K562 (cell line): ENCODE data around the gene ABHD3. TPM values are rescaled to one million over a fixed set of nuclear protein-coding genes. Genes with fewer than 3 reads are reported as not detected.

Source experiments
- BCOR ChIP-seq: fragments of 450-650 bp; IDR thresholded peaks from 2 replicates; pipeline ENCODE4 v1.6.1; 2016
- BMI1 ChIP-seq: fragments of 150-350 bp; IDR thresholded peaks from 2 replicates; pipeline ENCODE4 v1.6.1; 2014; ENCODE audit warnings: low read length
- CBX5 ChIP-seq: IDR thresholded peaks from 2 replicates; pipeline ENCODE4 v1.6.1; 2014; ENCODE audit warnings: low read depth, borderline replicate concordance
- CXXC5 ChIP-seq: fragments of 250-450 bp; sonication (Bioruptor Pico); IDR thresholded peaks from 2 replicates; pipeline ENCODE4 v1.8.0; 2022; ENCODE audit warnings: inconsistent platforms, mild to moderate bottlenecking, moderate library complexity
- EZH2 ChIP-seq: IDR thresholded peaks from 2 replicates; pipeline ENCODE4 v1.6.1; 2012; ENCODE audit warnings: low read depth, mild to moderate bottlenecking, inconsistent platforms, low read length, borderline replicate concordance
- KHSRP ChIP-seq: fragments of 450-650 bp; IDR thresholded peaks from 2 replicates; pipeline ENCODE4 v1.6.1; 2017
- RNF219 ChIP-seq: fragments of 250-450 bp; sonication (Bioruptor Pico); IDR thresholded peaks from 2 replicates; pipeline ENCODE4 v1.5.0; 2022; ENCODE audit warnings: mild to moderate bottlenecking
- SAFB ChIP-seq: fragments of 200-400 bp; formaldehyde crosslinking; IDR thresholded peaks from 2 replicates; pipeline ENCODE4 v1.6.1; 2017; ENCODE audit warnings: low read depth, low read length, borderline replicate concordance
- SNRNP70 ChIP-seq: fragments of 200-400 bp; formaldehyde crosslinking; optimal IDR thresholded peaks from 2 replicates; pipeline ENCODE3; 2017; ENCODE audit warnings: low read depth, low read length
- SP2 ChIP-seq: IDR thresholded peaks from 2 replicates; pipeline ENCODE4 v1.6.1; 2011; ENCODE audit warnings: mild to moderate bottlenecking, low read depth, low read length, moderate library complexity; ENCODE audit not compliant: poor library complexity, severe bottlenecking; ENCODE audit errors: extremely low read depth
- TAL1 ChIP-seq: fragments of 450-650 bp; IDR thresholded peaks from 2 replicates; pipeline ENCODE4 v1.6.1; 2016; ENCODE audit warnings: mild to moderate bottlenecking
- TBL1XR1 ChIP-seq, 2 experiments: IDR thresholded peaks; 2 replicates each; pipeline ENCODE4 v1.6.1; 2012; ENCODE audit warnings: improper control_type of control experiment in 2 of 2, low read length in 2 of 2, mild to moderate bottlenecking in 1 of 2
- ZNF121 ChIP-seq: sonication (generic); formaldehyde crosslinking; conservative IDR thresholded peaks from 2 replicates; pipeline ENCODE4 v1.8.0; 2022; ENCODE audit warnings: missing genetic modification reagents
- ZNF507 ChIP-seq: conservative IDR thresholded peaks from 2 replicates; pipeline ENCODE4 v1.6.1; 2017; ENCODE audit warnings: missing genetic modification characterization, missing compliant biosample characterization
- polyA plus RNA-seq, 8 experiments: library from polyadenylated mRNA; depleted of rRNA in 4 of 8; stranded (reverse) in 5 of 8; unstranded in 3 of 8; fragments of >200 nt; fragmentation: Nextera tagmentation in 2 of 8; fragmentation: Illumina TruSeq in 1 of 8; extraction: Ambion mirVana in 2 of 8; extraction: Trizol in 1 of 8; gene quantifications; 2 replicates each; pipeline versions ENCODE4 v1.2.1 to v1.2.3, GENCODE V29; 2011 to 2014; ENCODE audit warnings: inconsistent platforms in 1 of 8, missing spikeins in 1 of 8
- total RNA-seq, 7 experiments: library from RNA; depleted of rRNA in 6 of 7; stranded (reverse); fragments of >200 nt in 6 of 7; fragmentation: Illumina TruSeq in 2 of 7; extraction: Trizol in 2 of 7; gene quantifications; 2 replicates each; pipeline versions ENCODE4 v1.2.1 to v1.2.3, GENCODE V29; 2011 to 2021; ENCODE audit warnings: low replicate concordance in 1 of 7
- TF ChIP-seq, protein P1 (sequence below): fragments of 250-450 bp; sonication (Bioruptor Pico); IDR thresholded peaks from 2 replicates; pipeline ENCODE4 v1.4.0; 2020; ENCODE audit warnings: mild to moderate bottlenecking
- TF ChIP-seq, protein P2 (sequence below): sonication (generic); formaldehyde crosslinking; IDR thresholded peaks from 2 replicates; pipeline ENCODE4 v1.8.0; 2022; ENCODE audit warnings: mild to moderate bottlenecking, missing genetic modification reagents
- TF ChIP-seq, protein P3 (sequence below), 3 experiments: fragments of 200-800 bp in 1 of 3; sonication (Bioruptor generic) in 1 of 3; sonication (generic) in 1 of 3; formaldehyde crosslinking in 1 of 3; IDR thresholded peaks; 2 replicates each; pipeline versions ENCODE4 v1.6.1 to v1.8.0; 2016 to 2022; ENCODE audit warnings: mild to moderate bottlenecking in 2 of 3, missing compliant biosample characterization in 2 of 3, missing genetic modification characterization in 2 of 3, missing genetic modification reagents in 1 of 3
- TF ChIP-seq, protein P4 (sequence below): fragments of 250-450 bp; sonication (Bioruptor Pico); IDR thresholded peaks from 2 replicates; pipeline ENCODE4 v1.4.0; 2020; ENCODE audit warnings: mild to moderate bottlenecking, moderate library complexity

ABHD3 gene
- total and polyA plus RNA-seq, 9 of the 15 experiments (the other 6 are each of a cell fraction or from before 2014, with no cell fraction given) = 6.3 to 38.8 (median 19.4) TPM

DNA sequence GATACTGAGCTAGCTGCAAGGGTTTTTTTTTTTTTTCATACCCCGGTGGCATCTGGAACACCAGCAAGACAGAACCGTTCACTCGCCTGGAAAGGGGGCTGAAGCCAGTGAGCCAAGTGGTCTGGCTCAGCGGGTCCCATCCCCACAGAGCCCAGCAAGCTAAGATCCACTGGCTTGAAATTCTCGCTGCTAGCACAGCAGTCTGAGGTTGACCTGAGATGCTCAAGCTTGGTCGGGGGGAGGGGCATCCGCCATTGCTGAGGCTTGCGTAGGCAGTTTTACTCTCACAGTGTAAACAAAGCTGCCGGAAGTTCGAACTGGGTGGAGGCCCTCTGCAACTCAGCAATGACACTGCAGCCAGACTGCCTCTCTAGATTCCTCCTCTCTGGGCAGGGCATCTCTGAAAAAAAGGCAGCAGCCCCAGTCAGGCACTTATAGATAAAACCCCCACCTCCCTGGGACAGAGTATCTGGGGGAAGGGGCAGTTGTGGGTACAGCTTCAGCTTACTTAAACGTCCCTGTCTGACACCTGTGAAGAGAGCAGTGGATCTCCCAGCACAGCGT, 31.0 kb upstream of the ABHD3 start (continued):
- TF ChIP-seq, protein P1, sequence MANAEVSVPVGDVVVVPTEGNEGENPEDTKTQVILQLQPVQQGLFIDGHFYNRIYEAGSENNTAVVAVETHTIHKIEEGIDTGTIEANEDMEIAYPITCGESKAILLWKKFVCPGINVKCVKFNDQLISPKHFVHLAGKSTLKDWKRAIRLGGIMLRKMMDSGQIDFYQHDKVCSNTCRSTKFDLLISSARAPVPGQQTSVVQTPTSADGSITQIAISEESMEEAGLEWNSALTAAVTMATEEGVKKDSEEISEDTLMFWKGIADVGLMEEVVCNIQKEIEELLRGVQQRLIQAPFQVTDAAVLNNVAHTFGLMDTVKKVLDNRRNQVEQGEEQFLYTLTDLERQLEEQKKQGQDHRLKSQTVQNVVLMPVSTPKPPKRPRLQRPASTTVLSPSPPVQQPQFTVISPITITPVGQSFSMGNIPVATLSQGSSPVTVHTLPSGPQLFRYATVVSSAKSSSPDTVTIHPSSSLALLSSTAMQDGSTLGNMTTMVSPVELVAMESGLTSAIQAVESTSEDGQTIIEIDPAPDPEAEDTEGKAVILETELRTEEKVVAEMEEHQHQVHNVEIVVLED (CRISPR knock-in tag) = no peak
- TF ChIP-seq ZNF507 (tag) = no peak
- TF ChIP-seq BMI1 = no peak
- no peak for TF ChIP-seq BCOR
- no peak for TF ChIP-seq CBX5
- no peak for TF ChIP-seq KHSRP
- TF ChIP-seq TAL1 = peak; percentile 78
- TF ChIP-seq EZH2 = no peak
- no peak for TF ChIP-seq SNRNP70
- TF ChIP-seq, protein P2, sequence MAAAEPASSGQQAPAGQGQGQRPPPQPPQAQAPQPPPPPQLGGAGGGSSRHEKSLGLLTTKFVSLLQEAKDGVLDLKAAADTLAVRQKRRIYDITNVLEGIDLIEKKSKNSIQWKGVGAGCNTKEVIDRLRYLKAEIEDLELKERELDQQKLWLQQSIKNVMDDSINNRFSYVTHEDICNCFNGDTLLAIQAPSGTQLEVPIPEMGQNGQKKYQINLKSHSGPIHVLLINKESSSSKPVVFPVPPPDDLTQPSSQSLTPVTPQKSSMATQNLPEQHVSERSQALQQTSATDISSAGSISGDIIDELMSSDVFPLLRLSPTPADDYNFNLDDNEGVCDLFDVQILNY (CRISPR knock-in tag) = no peak
- TF ChIP-seq CXXC5 = peak; percentile 50; the same call in 1 of the 2 replicates
- no peak for TF ChIP-seq ZNF121 (CRISPR knock-in tag)
- TF ChIP-seq TBL1XR1 (IDR thresholded peaks at IDR 0.05; ENCODE audit: low read length in 2 of 2) = peak in 1 of 2 experiments; percentile 59; a peak in 2 of 4 replicates
- TF ChIP-seq SAFB = no peak
- no peak for TF ChIP-seq RNF219 (CRISPR knock-in tag)
- TF ChIP-seq, protein P3, sequence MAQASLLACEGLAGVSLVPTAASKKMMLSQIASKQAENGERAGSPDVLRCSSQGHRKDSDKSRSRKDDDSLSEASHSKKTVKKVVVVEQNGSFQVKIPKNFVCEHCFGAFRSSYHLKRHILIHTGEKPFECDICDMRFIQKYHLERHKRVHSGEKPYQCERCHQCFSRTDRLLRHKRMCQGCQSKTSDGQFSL (CRISPR knock-in tag; IDR thresholded peaks at IDR 0.05) = no peak
- TF ChIP-seq, protein P3 (tag; IDR thresholded peaks at IDR 0.05) = no peak
- TF ChIP-seq SP2 = no peak
- TF ChIP-seq, protein P4, sequence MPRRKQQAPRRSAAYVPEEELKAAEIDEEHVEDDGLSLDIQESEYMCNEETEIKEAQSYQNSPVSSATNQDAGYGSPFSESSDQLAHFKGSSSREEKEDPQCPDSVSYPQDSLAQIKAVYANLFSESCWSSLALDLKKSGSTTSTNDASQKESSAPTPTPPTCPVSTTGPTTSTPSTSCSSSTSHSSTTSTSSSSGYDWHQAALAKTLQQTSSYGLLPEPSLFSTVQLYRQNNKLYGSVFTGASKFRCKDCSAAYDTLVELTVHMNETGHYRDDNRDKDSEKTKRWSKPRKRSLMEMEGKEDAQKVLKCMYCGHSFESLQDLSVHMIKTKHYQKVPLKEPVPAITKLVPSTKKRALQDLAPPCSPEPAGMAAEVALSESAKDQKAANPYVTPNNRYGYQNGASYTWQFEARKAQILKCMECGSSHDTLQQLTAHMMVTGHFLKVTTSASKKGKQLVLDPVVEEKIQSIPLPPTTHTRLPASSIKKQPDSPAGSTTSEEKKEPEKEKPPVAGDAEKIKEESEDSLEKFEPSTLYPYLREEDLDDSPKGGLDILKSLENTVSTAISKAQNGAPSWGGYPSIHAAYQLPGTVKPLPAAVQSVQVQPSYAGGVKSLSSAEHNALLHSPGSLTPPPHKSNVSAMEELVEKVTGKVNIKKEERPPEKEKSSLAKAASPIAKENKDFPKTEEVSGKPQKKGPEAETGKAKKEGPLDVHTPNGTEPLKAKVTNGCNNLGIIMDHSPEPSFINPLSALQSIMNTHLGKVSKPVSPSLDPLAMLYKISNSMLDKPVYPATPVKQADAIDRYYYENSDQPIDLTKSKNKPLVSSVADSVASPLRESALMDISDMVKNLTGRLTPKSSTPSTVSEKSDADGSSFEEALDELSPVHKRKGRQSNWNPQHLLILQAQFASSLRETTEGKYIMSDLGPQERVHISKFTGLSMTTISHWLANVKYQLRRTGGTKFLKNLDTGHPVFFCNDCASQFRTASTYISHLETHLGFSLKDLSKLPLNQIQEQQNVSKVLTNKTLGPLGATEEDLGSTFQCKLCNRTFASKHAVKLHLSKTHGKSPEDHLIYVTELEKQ (CRISPR knock-in tag) = no peak
